IPS-20b (cell line): ENCODE data around the gene NKX2-1.

ENCODE experiments used
- H3K27ac ChIP-seq: one replicate; pipeline ENCODE4 v1.5.1; 2013; ENCODE audit warnings: low read length
- H3K27me3 ChIP-seq: 2 replicates; pipeline ENCODE4 v1.6.1; 2013; ENCODE audit warnings: mild to moderate bottlenecking, low read length, inconsistent platforms; ENCODE audit not compliant: insufficient read depth
- H3K36me3 ChIP-seq: 2 replicates; pipeline ENCODE4 v1.6.1; 2013; ENCODE audit warnings: low read depth, mild to moderate bottlenecking, inconsistent platforms, low read length, moderate library complexity; ENCODE audit not compliant: insufficient read depth
- H3K4me1 ChIP-seq: 2 replicates; pipeline ENCODE4 v1.6.1; 2013; ENCODE audit warnings: mild to moderate bottlenecking, control low read depth, inconsistent platforms, low read length, moderate library complexity; ENCODE audit not compliant: insufficient read depth
- H3K4me3 ChIP-seq: 2 replicates; pipeline ENCODE4 v1.5.1; 2013; ENCODE audit warnings: mild to moderate bottlenecking, low read length, inconsistent platforms
- H3K9ac ChIP-seq: 2 replicates; pipeline ENCODE4 v1.6.1; 2013; ENCODE audit warnings: low read depth, mild to moderate bottlenecking, inconsistent platforms, low read length, moderate library complexity
- H3K9me3 ChIP-seq: 2 replicates; pipeline ENCODE4 v1.6.1; 2013; ENCODE audit warnings: mild to moderate bottlenecking, low read depth, low read length, inconsistent platforms; ENCODE audit not compliant: insufficient read depth

NKX2-1 gene

GRCh38 chr14:36515896-36516718 lies 3.9 kb downstream of the NKX2-1 start:
- no peaks in the 10 kb centered on the region for H3K36me3 ChIP-seq
- peaks cover 100% of the 10 kb centered on the region for H3K27me3 ChIP-seq
- H3K4me3 ChIP-seq, result no peak overlapping the region
- H3K4me1 ChIP-seq, result peaks cover 4% of the 10 kb centered on the region; the same call in 1 of the 2 replicates
- no peak overlapping the region for H3K27ac ChIP-seq
- no peak overlapping the region for H3K9ac ChIP-seq
- no peaks in the 10 kb centered on the region; the same call in 1 of the 2 replicates for H3K9me3 ChIP-seq

- H3K4me3 ChIP-seq, result no peak overlapping the region
- H3K9me3 ChIP-seq, result no peaks in the 10 kb centered on the region; the same call in 1 of the 2 replicates
- no peak overlapping the region for H3K9ac ChIP-seq
- H3K27ac ChIP-seq, result no peak overlapping the region
- H3K27me3 ChIP-seq, result peaks cover 100% of the 10 kb centered on the region
- H3K36me3 ChIP-seq, result no peaks in the 10 kb centered on the region
- no peaks in the 10 kb centered on the region; the same call in 1 of the 2 replicates for H3K4me1 ChIP-seq
These were observed 4.9 kb downstream of the NKX2-1 start for GRCh38 chr14:36515105-36515593.

- Histone ChIP-seq H3K27ac (no peak overlapping the region), H3K9me3 (no peaks in the 10 kb centered on the region; the same call in 1 of the 2 replicates), H3K36me3 (no peaks in the 10 kb centered on the region), H3K4me3 (no peak overlapping the region), H3K27me3 (peaks cover 100% of the 10 kb centered on the region), H3K4me1 (peaks cover 2% of the 10 kb centered on the region), H3K9ac (no peak overlapping the region)
These were observed 5.5 kb downstream of the NKX2-1 start for GRCh38 chr14:36514278-36515104.

- no peaks in the 10 kb centered on the region for H3K36me3 ChIP-seq
- H3K9ac ChIP-seq, result no peak overlapping the region
- H3K4me3 ChIP-seq, result 0 out of 2 replicates have a peak overlapping the region, but pooled peaks have one; percentile 9
- H3K27me3 ChIP-seq, result peaks cover 100% of the 10 kb centered on the region
- H3K9me3 ChIP-seq, result no peaks in the 10 kb centered on the region; the same call in 1 of the 2 replicates
- no peak overlapping the region for H3K27ac ChIP-seq
- peaks cover 10% of the 10 kb centered on the region for H3K4me1 ChIP-seq
These were observed 6.4 kb downstream of the NKX2-1 start for GRCh38 chr14:36513451-36514277.

- Histone ChIP-seq H3K4me3 (no peak overlapping the region), H3K27me3 (peaks cover 100% of the 10 kb centered on the region), H3K9me3 (no peaks in the 10 kb centered on the region; the same call in 1 of the 2 replicates), H3K36me3 (no peaks in the 10 kb centered on the region), H3K27ac (no peak overlapping the region), H3K4me1 (peaks cover 13% of the 10 kb centered on the region), H3K9ac (no peak overlapping the region)
These were observed 7.0 kb downstream of the NKX2-1 start for GRCh38 chr14:36513012-36513420.

- Histone ChIP-seq H3K36me3 (no peaks in the 10 kb centered on the region), H3K4me1 (peaks cover 13% of the 10 kb centered on the region), H3K27me3 (peaks cover 100% of the 10 kb centered on the region), H3K4me3 (no peak overlapping the region), H3K9me3 (no peaks in the 10 kb centered on the region; the same call in 1 of the 2 replicates), H3K27ac (no peak overlapping the region), H3K9ac (no peak overlapping the region)
These were observed 7.4 kb downstream of the NKX2-1 start for GRCh38 chr14:36512585-36513003.

- H3K4me3 ChIP-seq, result no peak overlapping the region
- peaks cover 1% of the 10 kb centered on the region; the same call in 1 of the 2 replicates for H3K9me3 ChIP-seq
- H3K27ac ChIP-seq, result no peak overlapping the region
- no peaks in the 10 kb centered on the region for H3K36me3 ChIP-seq
- H3K27me3 ChIP-seq, result peaks cover 100% of the 10 kb centered on the region
- peaks cover 13% of the 10 kb centered on the region for H3K4me1 ChIP-seq
- H3K9ac ChIP-seq, result no peak overlapping the region
These were observed 7.9 kb downstream of the NKX2-1 start for GRCh38 chr14:36511981-36512584.

GRCh38 chr14:36510874-36511273 lies 9.2 kb downstream of the NKX2-1 start:
- Histone ChIP-seq H3K36me3 (no peaks in the 10 kb centered on the region), H3K27me3 (peaks cover 100% of the 10 kb centered on the region), H3K27ac (no peak overlapping the region), H3K4me1 (peaks cover 13% of the 10 kb centered on the region), H3K4me3 (no peak overlapping the region), H3K9ac (no peak overlapping the region), H3K9me3 (peaks cover 5% of the 10 kb centered on the region; the same call in 1 of the 2 replicates)

GRCh38 chr14:36510078-36510799 lies 9.8 kb downstream of the NKX2-1 start:
- Histone ChIP-seq H3K4me1 (peaks cover 13% of the 10 kb centered on the region), H3K9ac (no peak overlapping the region), H3K36me3 (no peaks in the 10 kb centered on the region), H3K27ac (no peak overlapping the region), H3K27me3 (peaks cover 100% of the 10 kb centered on the region), H3K9me3 (peaks cover 5% of the 10 kb centered on the region; the same call in 1 of the 2 replicates), H3K4me3 (no peak overlapping the region)
